Measurements from ENCODE around the gene EBPL.
A peak's percentile ranks its signal among the peaks of the same experiment; 100 is the strongest.
"Not testable (repeated sequence)": the region's sequence is repeated elsewhere in the genome, so short reads cannot be mapped to it uniquely, and the experiment has no call there.

Gene EBPL

GRCh38 chr13:49690995-49691784 is at the start of gene EBPL:
Gene EBPL (minus strand): TSS chr13:49691486. CDS start chr13:49691424, 62 bp downstream.
- DNase-seq (ENCODE audit: low read depth): peak; percentile 84

GRCh38 chr13:49740870-49741269 is 49.6 kb upstream of the EBPL start:
- DNase-seq (ENCODE audit: low read depth): no peak

GRCh38 chr13:49739498-49740187 is 48.4 kb upstream of the EBPL start:
- DNase-seq (ENCODE audit: low read depth): no peak

GRCh38 chr13:49733181-49733951 is 42.1 kb upstream of the EBPL start:
- DNase-seq (ENCODE audit: low read depth): no peak

GRCh38 chr13:49731766-49732165 is 40.5 kb upstream of the EBPL start:
- DNase-seq (ENCODE audit: low read depth): no peak

- no peak for DNase-seq (ENCODE audit: low read depth)
Measured at GRCh38 chr13:49716615-49717014, 25.3 kb upstream of the EBPL start.

GRCh38 chr13:49714757-49715156 is 23.5 kb upstream of the EBPL start:
- no peak for DNase-seq (ENCODE audit: low read depth)

- DNase-seq (ENCODE audit: low read depth): no peak
Measured at GRCh38 chr13:49711218-49711863, 20.1 kb upstream of the EBPL start.

- DNase-seq (ENCODE audit: low read depth): not testable (repeated sequence)
Measured at GRCh38 chr13:49704264-49704663, 13.0 kb upstream of the EBPL start.

GRCh38 chr13:49701491-49701890 is 10.2 kb upstream of the EBPL start:
- no peak for DNase-seq (ENCODE audit: low read depth)

GRCh38 chr13:49697468-49697867 is 6.2 kb upstream of the EBPL start:
- no peak for DNase-seq (ENCODE audit: low read depth)

GRCh38 chr13:49694446-49694845 is 3.2 kb upstream of the EBPL start:
- DNase-seq (ENCODE audit: low read depth): no peak

GRCh38 chr13:49693877-49694276 is 2.6 kb upstream of the EBPL start:
- no peak for DNase-seq (ENCODE audit: low read depth)

GRCh38 chr13:49693191-49693733 is 2.0 kb upstream of the EBPL start:
- no peak for DNase-seq (ENCODE audit: low read depth)

GRCh38 chr13:49690133-49690994 is 922 bp downstream of the EBPL start:
- DNase-seq (ENCODE audit: low read depth): no peak

GRCh38 chr13:49683489-49683888 is 7.8 kb downstream of the EBPL start:
- DNase-seq (ENCODE audit: low read depth): no peak

GRCh38 chr13:49681842-49682435 is 9.3 kb downstream of the EBPL start:
- no peak for DNase-seq (ENCODE audit: low read depth)

GRCh38 chr13:49679246-49679645 is 12.0 kb downstream of the EBPL start:
- no peak for DNase-seq (ENCODE audit: low read depth)

- DNase-seq (ENCODE audit: low read depth): no peak
Measured at GRCh38 chr13:49678191-49678914, 12.9 kb downstream of the EBPL start.
